Spinal cord (tissue), 10 donors: ENCODE results near the gene SLC16A5. TPM values are rescaled to one million over a fixed set of nuclear protein-coding genes. Genes with fewer than 3 reads are reported as not detected.

Source experiments
- DNase-seq, 6 donors: peaks; one replicate each; pipeline versions ENCODE4 v3.0.0 to v3.0.0-alpha.2; 2013 to 2015; ENCODE audit warnings: low spot score in 6 of 6, low read depth in 4 of 6
- H3K27ac ChIP-seq: one replicate; pipeline ENCODE4 v1.5.1; 2013; ENCODE audit warnings: low read depth, low read length, control low read depth
- H3K27me3 ChIP-seq: one replicate; pipeline ENCODE4 v1.6.1; 2013; ENCODE audit warnings: low read length; ENCODE audit not compliant: control insufficient read depth, insufficient read depth
- H3K36me3 ChIP-seq: one replicate; pipeline ENCODE4 v1.6.1; 2013; ENCODE audit warnings: low read length; ENCODE audit not compliant: control insufficient read depth, insufficient read depth
- H3K4me1 ChIP-seq: one replicate; pipeline ENCODE4 v1.6.1; 2013; ENCODE audit warnings: low read length; ENCODE audit not compliant: control insufficient read depth, insufficient read depth
- H3K4me3 ChIP-seq: one replicate; pipeline ENCODE4 v1.5.1; 2013; ENCODE audit warnings: low read depth, low read length, control low read depth
- H3K9me3 ChIP-seq: one replicate; pipeline ENCODE4 v1.6.1; 2013; ENCODE audit warnings: low read length; ENCODE audit not compliant: control insufficient read depth, insufficient read depth
- WGBS: methylation state at CpG from one replicate; pipeline ENCODE4 v1.1.5; 2013; ENCODE audit warnings: missing lambda C conversion rate; ENCODE audit not compliant: insufficient coverage; 5-methylcytosine and 5-hydroxymethylcytosine counted together
- polyA plus RNA-seq, 2 donors: library from polyadenylated mRNA; unstranded; fragments of 120-200 nt; gene quantifications; one replicate each; pipeline ENCODE4 v1.2.1, GENCODE V29; 2013; ENCODE audit not compliant: insufficient read length in 2 of 2
- small RNA-seq: library from RNA; depleted of rRNA; stranded (forward); fragments of <200 nt; gene quantifications from one replicate; pipeline ENCODE3, GENCODE V24; 2014; ENCODE audit warnings: low replicate concordance
- total RNA-seq, 2 donors: library from RNA; depleted of rRNA in 1 of 2; stranded (reverse); fragments of 120-200 nt in 1 of 2; fragments of >200 nt in 1 of 2; gene quantifications; one replicate each; pipeline versions ENCODE4 v1.2.3 to v1.2.4, GENCODE V29; 2013 to 2014
- donor health status: healthy.

Gene SLC16A5
- total and polyA plus RNA-seq, 4 donors = 2.4 to 8.7 (median 5.7) TPM

- no peaks in the 10 kb centered on the region for H3K27me3 ChIP-seq
- H3K27ac ChIP-seq = no peak overlapping the region
- DNase-seq = no peak
- H3K9me3 ChIP-seq = no peaks in the 10 kb centered on the region
- peaks cover 21% of the 10 kb centered on the region for H3K36me3 ChIP-seq
- no peak overlapping the region for H3K4me3 ChIP-seq
- no CpG with 5 or more reads among the region's 3 CpGs for WGBS
- H3K4me1 ChIP-seq = peaks cover 18% of the 10 kb centered on the region
Observed at GRCh38 chr17:75155191-75155601, 67.4 kb downstream of the SLC16A5 start.

Small RNAs within 50 kb of the gene (small RNA-seq; reads per million reads assigned to genes)
- not detected for gene AC111186.1
- gene RF00019 = not detected
- not detected for gene RN7SL573P

Other genes with a start within 250 kb of the SLC16A5 start
- gene GRIN2C, start 228.1 kb upstream of the SLC16A5 start, total RNA-seq = 1 to 10 TPM; 1.5 to 2.2 TPM
- gene GRIN2C, start 228.1 kb upstream of the SLC16A5 start, polyA plus RNA-seq = 1 to 10 TPM; 3.0 to 3.5 TPM
- gene FDXR, start 215.0 kb upstream of the SLC16A5 start, total RNA-seq = 1 to 10 TPM; 3.0 to 7.7 TPM
- 10 to 100 TPM in 1 of 2 donors, 1 to 10 TPM in 1; 9.6 to 11.3 TPM for gene FDXR, start 215.0 kb upstream of the SLC16A5 start, polyA plus RNA-seq
- 1 to 10 TPM; 1.9 to 5.1 TPM for gene FADS6, start 194.3 kb upstream of the SLC16A5 start, total RNA-seq
- gene FADS6, start 194.3 kb upstream of the SLC16A5 start, polyA plus RNA-seq = 1 to 10 TPM; 7.5 to 8.7 TPM
- under 1 TPM; 0.06 to 0.20 TPM for gene USH1G, start 164.7 kb upstream of the SLC16A5 start, total RNA-seq
- under 1 TPM; 0.41 to 0.42 TPM for gene USH1G, start 164.7 kb upstream of the SLC16A5 start, polyA plus RNA-seq
- not detected for gene OTOP2, start 163.7 kb upstream of the SLC16A5 start, total RNA-seq
- gene OTOP2, start 163.7 kb upstream of the SLC16A5 start, polyA plus RNA-seq = under 1 TPM in 1 of 2 donors, not detected in 1; 0.08 TPM
- not detected for gene OTOP3, start 152.1 kb upstream of the SLC16A5 start, total RNA-seq
- gene OTOP3, start 152.1 kb upstream of the SLC16A5 start, polyA plus RNA-seq = not detected
- 10 to 100 TPM; 12.3 to 16.5 TPM for gene HID1, start 115.2 kb upstream of the SLC16A5 start, total RNA-seq
- gene HID1, start 115.2 kb upstream of the SLC16A5 start, polyA plus RNA-seq = 10 to 100 TPM; 51.1 to 61.6 TPM
- gene CDR2L, start 100.3 kb upstream of the SLC16A5 start, total RNA-seq = 1 to 10 TPM; 7.3 to 8.0 TPM
- 10 to 100 TPM; 24.3 to 25.4 TPM for gene CDR2L, start 100.3 kb upstream of the SLC16A5 start, polyA plus RNA-seq
- 10 to 100 TPM; 13.0 to 35.5 TPM for gene MRPL58, start 75.3 kb upstream of the SLC16A5 start, total RNA-seq
- 10 to 100 TPM; 24.5 to 27.0 TPM for gene MRPL58, start 75.3 kb upstream of the SLC16A5 start, polyA plus RNA-seq
- gene ATP5PD, start 41.0 kb upstream of the SLC16A5 start, total RNA-seq = 100 to 1,000 TPM; 145 to 326 TPM
- 100 to 1,000 TPM; 303 to 304 TPM for gene ATP5PD, start 41.0 kb upstream of the SLC16A5 start, polyA plus RNA-seq
- gene KCTD2, start 40.7 kb upstream of the SLC16A5 start, total RNA-seq = 10 to 100 TPM; 31.9 to 45.6 TPM
- 10 to 100 TPM; 66.8 to 72.3 TPM for gene KCTD2, start 40.7 kb upstream of the SLC16A5 start, polyA plus RNA-seq
- 1 to 10 TPM; 2.5 to 5.5 TPM for gene ARMC7, start 22.0 kb downstream of the SLC16A5 start, total RNA-seq
- gene ARMC7, start 22.0 kb downstream of the SLC16A5 start, polyA plus RNA-seq = 10 to 100 TPM; 12.5 to 14.2 TPM
- gene NT5C, start 43.8 kb downstream of the SLC16A5 start, total RNA-seq = 10 to 100 TPM; 27.2 to 61.0 TPM
- 10 to 100 TPM; 52.4 to 59.4 TPM for gene NT5C, start 43.8 kb downstream of the SLC16A5 start, polyA plus RNA-seq
- 100 to 1,000 TPM in 1 of 2 donors, 10 to 100 TPM in 1; 79.8 to 116 TPM for gene JPT1, start 66.6 kb downstream of the SLC16A5 start, total RNA-seq
- gene JPT1, start 66.6 kb downstream of the SLC16A5 start, polyA plus RNA-seq = 100 to 1,000 TPM; 319 to 353 TPM
- 100 to 1,000 TPM; 133 to 360 TPM for gene SUMO2, start 95.0 kb downstream of the SLC16A5 start, total RNA-seq
- 100 to 1,000 TPM; 557 to 562 TPM for gene SUMO2, start 95.0 kb downstream of the SLC16A5 start, polyA plus RNA-seq
- gene NUP85, start 117.7 kb downstream of the SLC16A5 start, total RNA-seq = 10 to 100 TPM; 29.8 to 40.3 TPM
- gene NUP85, start 117.7 kb downstream of the SLC16A5 start, polyA plus RNA-seq = 10 to 100 TPM; 44.9 to 63.0 TPM
- gene GGA3, start 173.7 kb downstream of the SLC16A5 start, total RNA-seq = 10 to 100 TPM; 12.1 to 19.8 TPM
- gene GGA3, start 173.7 kb downstream of the SLC16A5 start, polyA plus RNA-seq = 10 to 100 TPM; 53.4 to 57.5 TPM
- gene MRPS7, start 173.9 kb downstream of the SLC16A5 start, total RNA-seq = 10 to 100 TPM; 47.9 to 71.2 TPM
- 10 to 100 TPM; 70.3 to 73.5 TPM for gene MRPS7, start 173.9 kb downstream of the SLC16A5 start, polyA plus RNA-seq
- gene MIF4GD, start 183.3 kb downstream of the SLC16A5 start, total RNA-seq = 10 to 100 TPM; 11.0 to 21.8 TPM
- gene MIF4GD, start 183.3 kb downstream of the SLC16A5 start, polyA plus RNA-seq = 10 to 100 TPM; 30.2 to 31.1 TPM
- gene SLC25A19, start 201.5 kb downstream of the SLC16A5 start, total RNA-seq = 1 to 10 TPM; 6.7 to 9.3 TPM
- gene SLC25A19, start 201.5 kb downstream of the SLC16A5 start, polyA plus RNA-seq = 10 to 100 TPM in 1 of 2 donors, 1 to 10 TPM in 1; 9.0 to 11.7 TPM